KOPT-K1 (cell line): ENCODE data around the gene SMIM24.
"Not testable (repeated sequence)": the region's sequence is repeated elsewhere in the genome, so short reads cannot be mapped to it uniquely, and the experiment has no call there.

Source experiments
- H3K27ac ChIP-seq: fragments of 200-600 bp; sonication (generic); 2 replicates; pipeline ENCODE4 v1.5.1; 2016; ENCODE audit warnings: antibody characterized with exemption, mild to moderate bottlenecking, low read depth, low read length; ENCODE audit not compliant: poor library complexity, severe bottlenecking
- H3K36me3 ChIP-seq: fragments of 200-600 bp; sonication (generic); 2 replicates; pipeline ENCODE4 v1.5.1; 2017; ENCODE audit warnings: antibody characterized with exemption, mild to moderate bottlenecking, low read length, moderate library complexity; ENCODE audit not compliant: insufficient read depth
- H3K9me3 ChIP-seq: fragments of 200-600 bp; sonication (generic); 2 replicates; pipeline ENCODE4 v1.5.1; 2017; ENCODE audit warnings: antibody characterized with exemption, low read length, mild to moderate bottlenecking; ENCODE audit not compliant: insufficient read depth, poor library complexity, severe bottlenecking

The SMIM24 gene

GRCh38 chr19:3459965-3460582 is 20.3 kb downstream of the SMIM24 start:
- Histone ChIP-seq H3K36me3 (peaks cover 10% of the 10 kb centered on the region; the same call in 1 of the 2 replicates), H3K27ac (no peak overlapping the region), H3K9me3 (no peaks in the 10 kb centered on the region)

GRCh38 chr19:3459089-3459881 is 21.0 kb downstream of the SMIM24 start:
- H3K36me3 ChIP-seq: peaks cover 18% of the 10 kb centered on the region; the same call in 1 of the 2 replicates

GRCh38 chr19:3458229-3459088 is 21.9 kb downstream of the SMIM24 start:
- Histone ChIP-seq H3K27ac (no peak overlapping the region), H3K9me3 (no peaks in the 10 kb centered on the region), H3K36me3 (peaks cover 26% of the 10 kb centered on the region; the same call in 1 of the 2 replicates)

More at GRCh38 chr19:3459089-3459881, 21.0 kb downstream of the SMIM24 start:
- Histone ChIP-seq H3K27ac (no peak overlapping the region), H3K9me3 (no peaks in the 10 kb centered on the region)

GRCh38 chr19:3457528-3458228 is 22.6 kb downstream of the SMIM24 start:
- H3K27ac ChIP-seq: no peak overlapping the region
- H3K9me3 ChIP-seq: no peaks in the 10 kb centered on the region

GRCh38 chr19:3456925-3457527 is 23.3 kb downstream of the SMIM24 start:
- Histone ChIP-seq H3K36me3 (peaks cover 40% of the 10 kb centered on the region; the same call in 1 of the 2 replicates), H3K9me3 (no peaks in the 10 kb centered on the region), H3K27ac (no peak overlapping the region)

More at GRCh38 chr19:3457528-3458228, 22.6 kb downstream of the SMIM24 start:
- peaks cover 34% of the 10 kb centered on the region; the same call in 1 of the 2 replicates for H3K36me3 ChIP-seq

GRCh38 chr19:3455960-3456601 is 24.2 kb downstream of the SMIM24 start:
- Histone ChIP-seq H3K27ac (no peak overlapping the region), H3K9me3 (no peaks in the 10 kb centered on the region), H3K36me3 (peaks cover 45% of the 10 kb centered on the region; the same call in 1 of the 2 replicates)

GRCh38 chr19:3455393-3455955 is 24.9 kb downstream of the SMIM24 start:
- H3K36me3 ChIP-seq: peaks cover 50% of the 10 kb centered on the region; the same call in 1 of the 2 replicates
- H3K27ac ChIP-seq: no peak overlapping the region
- H3K9me3 ChIP-seq: no peaks in the 10 kb centered on the region

- Histone ChIP-seq H3K9me3 (no peaks in the 10 kb centered on the region), H3K27ac (no peak overlapping the region), H3K36me3 (peaks cover 45% of the 10 kb centered on the region; the same call in 1 of the 2 replicates)
Measured at GRCh38 chr19:3454656-3455392, 25.5 kb downstream of the SMIM24 start.

GRCh38 chr19:3453840-3454239 is 26.5 kb downstream of the SMIM24 start:
- no peak overlapping the region for H3K27ac ChIP-seq
- peaks cover 52% of the 10 kb centered on the region; the same call in 1 of the 2 replicates for H3K36me3 ChIP-seq
- H3K9me3 ChIP-seq: no peaks in the 10 kb centered on the region

GRCh38 chr19:3452942-3453214 is 27.4 kb downstream of the SMIM24 start:
- not testable (repeated sequence) for H3K27ac ChIP-seq, H3K9me3 ChIP-seq
- H3K36me3 ChIP-seq: peaks cover 53% of the 10 kb centered on the region; the same call in 1 of the 2 replicates

- Histone ChIP-seq H3K36me3 (peaks cover 53% of the 10 kb centered on the region; the same call in 1 of the 2 replicates), H3K9me3 (no peaks in the 10 kb centered on the region), H3K27ac (no peak overlapping the region)
Measured at GRCh38 chr19:3452171-3452941, 28.0 kb downstream of the SMIM24 start.

- Histone ChIP-seq H3K27ac (no peak overlapping the region), H3K36me3 (peaks cover 53% of the 10 kb centered on the region; the same call in 1 of the 2 replicates)
Measured at GRCh38 chr19:3451451-3451866, 28.9 kb downstream of the SMIM24 start.

More at GRCh38 chr19:3451451-3451866, 28.9 kb downstream of the SMIM24 start:
- no peaks in the 10 kb centered on the region for H3K9me3 ChIP-seq
